GM12878 (cell line): ENCODE results near the gene KCNK4. TPM values are rescaled to one million over a fixed set of nuclear protein-coding genes. Genes with fewer than 3 reads are reported as not detected.
A peak's percentile ranks its signal among the peaks of the same experiment; 100 is the strongest.

ENCODE experiments used
- EZH2 ChIP-seq: IDR thresholded peaks from 2 replicates; pipeline ENCODE4 v1.6.1; 2012; ENCODE audit warnings: low read depth, mild to moderate bottlenecking, control low read depth, inconsistent platforms, low read length, borderline replicate concordance; ENCODE audit not compliant: control insufficient read depth
- RAD21 ChIP-seq: IDR thresholded peaks from 2 replicates; pipeline ENCODE4 v1.6.1; 2011; ENCODE audit warnings: mild to moderate bottlenecking, low read depth, low read length, moderate library complexity; ENCODE audit not compliant: insufficient read depth
- polyA plus RNA-seq, 11 experiments: library from polyadenylated mRNA; depleted of rRNA in 4 of 11; unstranded in 6 of 11; stranded (reverse) in 5 of 11; fragments of >200 nt; fragmentation: Nextera tagmentation in 4 of 11; fragmentation: Illumina TruSeq in 1 of 11; extraction: Ambion mirVana in 4 of 11; extraction: Trizol in 1 of 11; gene quantifications; 1 replicate in 1 of 11; 2 replicates in 10 of 11; pipeline versions ENCODE4 v1.2.1 to v1.2.3, GENCODE V29; 2011 to 2016; ENCODE audit warnings: inconsistent platforms in 2 of 11, missing spikeins in 2 of 11, low read depth in 1 of 11
- total RNA-seq, 4 experiments: library from RNA; depleted of rRNA in 3 of 4; stranded (reverse); fragments of >200 nt in 3 of 4; fragmentation: Illumina TruSeq in 1 of 4; extraction: Trizol in 1 of 4; gene quantifications; 2 replicates each; pipeline versions ENCODE4 v1.2.1 to v1.2.3, GENCODE V29; 2013 to 2021
- TF ChIP-seq, protein P1 (sequence below): fragments of 150-350 bp; IDR thresholded peaks from 2 replicates; pipeline ENCODE4 v1.6.1; 2016; ENCODE audit warnings: low read depth, low read length
- TF ChIP-seq, protein P2 (sequence below): fragments of 450-650 bp; IDR thresholded peaks from 2 replicates; pipeline ENCODE4 v1.6.1; 2016; ENCODE audit warnings: mild to moderate bottlenecking
- TF ChIP-seq, protein P3 (sequence below): IDR thresholded peaks from 2 replicates; pipeline ENCODE4 v1.6.1; 2012; ENCODE audit warnings: mild to moderate bottlenecking, low read depth, low read length
- TF ChIP-seq, protein P4 (sequence below): fragments of 450-650 bp; formaldehyde crosslinking; IDR thresholded peaks from 2 replicates; pipeline ENCODE4 v1.4.0; 2020; ENCODE audit warnings: mild to moderate bottlenecking, moderate library complexity
- TF ChIP-seq, protein P5 (sequence below): fragments of 450-650 bp; IDR thresholded peaks from 2 replicates; pipeline ENCODE4 v1.6.1; 2017; ENCODE audit warnings: mild to moderate bottlenecking, moderate library complexity

KCNK4 gene
- total and polyA plus RNA-seq, 10 of the 15 experiments (the other 5 are each of a cell fraction or from before 2014, with no cell fraction given), result 0.04 TPM; not detected in 9

DNA sequence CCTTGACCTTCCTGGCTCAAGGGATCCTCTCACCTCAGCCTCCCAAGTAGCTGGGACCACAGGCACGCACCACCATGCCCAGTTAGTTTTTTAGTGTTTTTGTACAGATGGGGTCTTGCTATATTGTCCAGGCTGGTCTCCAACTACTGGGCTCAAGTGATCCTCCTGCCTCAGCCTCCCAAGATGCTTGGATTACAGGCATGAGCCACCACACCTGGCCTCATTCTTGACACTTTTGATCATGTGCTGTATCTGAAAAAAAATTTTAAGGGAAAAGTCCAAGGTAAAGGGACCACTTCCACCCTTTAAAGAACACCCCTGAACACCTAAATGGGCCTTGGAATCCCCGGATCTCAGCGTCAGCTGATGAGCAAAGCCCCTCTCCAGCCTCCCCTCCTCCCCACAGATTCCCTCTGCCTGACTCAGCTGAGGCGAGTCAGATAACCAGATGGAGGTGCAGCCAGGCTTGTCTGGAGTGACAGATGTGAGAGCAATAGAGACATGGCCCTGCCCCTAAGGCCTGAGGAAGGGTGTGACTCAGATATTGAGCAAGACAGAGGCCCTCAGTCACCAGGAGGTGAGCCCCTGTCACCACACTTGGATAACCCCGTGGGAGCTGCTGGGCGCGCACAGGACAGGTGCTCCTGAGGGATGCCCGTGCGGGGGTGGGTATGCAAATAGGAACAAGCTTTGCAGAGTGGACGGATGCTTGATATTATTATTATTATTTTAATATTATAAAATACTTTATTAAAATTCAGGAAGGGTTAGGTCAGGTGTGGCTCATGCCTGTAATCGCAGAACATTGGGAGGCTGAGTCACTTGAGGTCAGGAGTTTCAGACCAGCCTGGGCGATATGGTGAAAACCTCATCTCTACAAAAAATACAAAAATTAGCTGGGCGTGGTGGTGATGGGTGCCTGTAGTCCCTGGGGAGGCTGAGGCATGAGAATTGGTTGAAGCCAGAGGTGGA, 43.9 kb downstream of the KCNK4 start (continued):
- TF ChIP-seq, protein P1, sequence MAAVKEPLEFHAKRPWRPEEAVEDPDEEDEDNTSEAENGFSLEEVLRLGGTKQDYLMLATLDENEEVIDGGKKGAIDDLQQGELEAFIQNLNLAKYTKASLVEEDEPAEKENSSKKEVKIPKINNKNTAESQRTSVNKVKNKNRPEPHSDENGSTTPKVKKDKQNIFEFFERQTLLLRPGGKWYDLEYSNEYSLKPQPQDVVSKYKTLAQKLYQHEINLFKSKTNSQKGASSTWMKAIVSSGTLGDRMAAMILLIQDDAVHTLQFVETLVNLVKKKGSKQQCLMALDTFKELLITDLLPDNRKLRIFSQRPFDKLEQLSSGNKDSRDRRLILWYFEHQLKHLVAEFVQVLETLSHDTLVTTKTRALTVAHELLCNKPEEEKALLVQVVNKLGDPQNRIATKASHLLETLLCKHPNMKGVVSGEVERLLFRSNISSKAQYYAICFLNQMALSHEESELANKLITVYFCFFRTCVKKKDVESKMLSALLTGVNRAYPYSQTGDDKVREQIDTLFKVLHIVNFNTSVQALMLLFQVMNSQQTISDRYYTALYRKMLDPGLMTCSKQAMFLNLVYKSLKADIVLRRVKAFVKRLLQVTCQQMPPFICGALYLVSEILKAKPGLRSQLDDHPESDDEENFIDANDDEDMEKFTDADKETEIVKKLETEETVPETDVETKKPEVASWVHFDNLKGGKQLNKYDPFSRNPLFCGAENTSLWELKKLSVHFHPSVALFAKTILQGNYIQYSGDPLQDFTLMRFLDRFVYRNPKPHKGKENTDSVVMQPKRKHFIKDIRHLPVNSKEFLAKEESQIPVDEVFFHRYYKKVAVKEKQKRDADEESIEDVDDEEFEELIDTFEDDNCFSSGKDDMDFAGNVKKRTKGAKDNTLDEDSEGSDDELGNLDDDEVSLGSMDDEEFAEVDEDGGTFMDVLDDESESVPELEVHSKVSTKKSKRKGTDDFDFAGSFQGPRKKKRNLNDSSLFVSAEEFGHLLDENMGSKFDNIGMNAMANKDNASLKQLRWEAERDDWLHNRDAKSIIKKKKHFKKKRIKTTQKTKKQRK, result no peak
- TF ChIP-seq, protein P2, sequence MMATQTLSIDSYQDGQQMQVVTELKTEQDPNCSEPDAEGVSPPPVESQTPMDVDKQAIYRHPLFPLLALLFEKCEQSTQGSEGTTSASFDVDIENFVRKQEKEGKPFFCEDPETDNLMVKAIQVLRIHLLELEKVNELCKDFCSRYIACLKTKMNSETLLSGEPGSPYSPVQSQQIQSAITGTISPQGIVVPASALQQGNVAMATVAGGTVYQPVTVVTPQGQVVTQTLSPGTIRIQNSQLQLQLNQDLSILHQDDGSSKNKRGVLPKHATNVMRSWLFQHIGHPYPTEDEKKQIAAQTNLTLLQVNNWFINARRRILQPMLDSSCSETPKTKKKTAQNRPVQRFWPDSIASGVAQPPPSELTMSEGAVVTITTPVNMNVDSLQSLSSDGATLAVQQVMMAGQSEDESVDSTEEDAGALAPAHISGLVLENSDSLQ, result peak; percentile 96
- no peak for TF ChIP-seq RAD21
- TF ChIP-seq EZH2, result no peak
- TF ChIP-seq, protein P3, sequence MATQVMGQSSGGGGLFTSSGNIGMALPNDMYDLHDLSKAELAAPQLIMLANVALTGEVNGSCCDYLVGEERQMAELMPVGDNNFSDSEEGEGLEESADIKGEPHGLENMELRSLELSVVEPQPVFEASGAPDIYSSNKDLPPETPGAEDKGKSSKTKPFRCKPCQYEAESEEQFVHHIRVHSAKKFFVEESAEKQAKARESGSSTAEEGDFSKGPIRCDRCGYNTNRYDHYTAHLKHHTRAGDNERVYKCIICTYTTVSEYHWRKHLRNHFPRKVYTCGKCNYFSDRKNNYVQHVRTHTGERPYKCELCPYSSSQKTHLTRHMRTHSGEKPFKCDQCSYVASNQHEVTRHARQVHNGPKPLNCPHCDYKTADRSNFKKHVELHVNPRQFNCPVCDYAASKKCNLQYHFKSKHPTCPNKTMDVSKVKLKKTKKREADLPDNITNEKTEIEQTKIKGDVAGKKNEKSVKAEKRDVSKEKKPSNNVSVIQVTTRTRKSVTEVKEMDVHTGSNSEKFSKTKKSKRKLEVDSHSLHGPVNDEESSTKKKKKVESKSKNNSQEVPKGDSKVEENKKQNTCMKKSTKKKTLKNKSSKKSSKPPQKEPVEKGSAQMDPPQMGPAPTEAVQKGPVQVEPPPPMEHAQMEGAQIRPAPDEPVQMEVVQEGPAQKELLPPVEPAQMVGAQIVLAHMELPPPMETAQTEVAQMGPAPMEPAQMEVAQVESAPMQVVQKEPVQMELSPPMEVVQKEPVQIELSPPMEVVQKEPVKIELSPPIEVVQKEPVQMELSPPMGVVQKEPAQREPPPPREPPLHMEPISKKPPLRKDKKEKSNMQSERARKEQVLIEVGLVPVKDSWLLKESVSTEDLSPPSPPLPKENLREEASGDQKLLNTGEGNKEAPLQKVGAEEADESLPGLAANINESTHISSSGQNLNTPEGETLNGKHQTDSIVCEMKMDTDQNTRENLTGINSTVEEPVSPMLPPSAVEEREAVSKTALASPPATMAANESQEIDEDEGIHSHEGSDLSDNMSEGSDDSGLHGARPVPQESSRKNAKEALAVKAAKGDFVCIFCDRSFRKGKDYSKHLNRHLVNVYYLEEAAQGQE, result no peak
- TF ChIP-seq, protein P4, sequence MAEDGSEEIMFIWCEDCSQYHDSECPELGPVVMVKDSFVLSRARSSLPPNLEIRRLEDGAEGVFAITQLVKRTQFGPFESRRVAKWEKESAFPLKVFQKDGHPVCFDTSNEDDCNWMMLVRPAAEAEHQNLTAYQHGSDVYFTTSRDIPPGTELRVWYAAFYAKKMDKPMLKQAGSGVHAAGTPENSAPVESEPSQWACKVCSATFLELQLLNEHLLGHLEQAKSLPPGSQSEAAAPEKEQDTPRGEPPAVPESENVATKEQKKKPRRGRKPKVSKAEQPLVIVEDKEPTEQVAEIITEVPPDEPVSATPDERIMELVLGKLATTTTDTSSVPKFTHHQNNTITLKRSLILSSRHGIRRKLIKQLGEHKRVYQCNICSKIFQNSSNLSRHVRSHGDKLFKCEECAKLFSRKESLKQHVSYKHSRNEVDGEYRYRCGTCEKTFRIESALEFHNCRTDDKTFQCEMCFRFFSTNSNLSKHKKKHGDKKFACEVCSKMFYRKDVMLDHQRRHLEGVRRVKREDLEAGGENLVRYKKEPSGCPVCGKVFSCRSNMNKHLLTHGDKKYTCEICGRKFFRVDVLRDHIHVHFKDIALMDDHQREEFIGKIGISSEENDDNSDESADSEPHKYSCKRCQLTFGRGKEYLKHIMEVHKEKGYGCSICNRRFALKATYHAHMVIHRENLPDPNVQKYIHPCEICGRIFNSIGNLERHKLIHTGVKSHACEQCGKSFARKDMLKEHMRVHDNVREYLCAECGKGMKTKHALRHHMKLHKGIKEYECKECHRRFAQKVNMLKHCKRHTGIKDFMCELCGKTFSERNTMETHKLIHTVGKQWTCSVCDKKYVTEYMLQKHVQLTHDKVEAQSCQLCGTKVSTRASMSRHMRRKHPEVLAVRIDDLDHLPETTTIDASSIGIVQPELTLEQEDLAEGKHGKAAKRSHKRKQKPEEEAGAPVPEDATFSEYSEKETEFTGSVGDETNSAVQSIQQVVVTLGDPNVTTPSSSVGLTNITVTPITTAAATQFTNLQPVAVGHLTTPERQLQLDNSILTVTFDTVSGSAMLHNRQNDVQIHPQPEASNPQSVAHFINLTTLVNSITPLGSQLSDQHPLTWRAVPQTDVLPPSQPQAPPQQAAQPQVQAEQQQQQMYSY (CRISPR knock-in tag), result no peak
- TF ChIP-seq, protein P5, sequence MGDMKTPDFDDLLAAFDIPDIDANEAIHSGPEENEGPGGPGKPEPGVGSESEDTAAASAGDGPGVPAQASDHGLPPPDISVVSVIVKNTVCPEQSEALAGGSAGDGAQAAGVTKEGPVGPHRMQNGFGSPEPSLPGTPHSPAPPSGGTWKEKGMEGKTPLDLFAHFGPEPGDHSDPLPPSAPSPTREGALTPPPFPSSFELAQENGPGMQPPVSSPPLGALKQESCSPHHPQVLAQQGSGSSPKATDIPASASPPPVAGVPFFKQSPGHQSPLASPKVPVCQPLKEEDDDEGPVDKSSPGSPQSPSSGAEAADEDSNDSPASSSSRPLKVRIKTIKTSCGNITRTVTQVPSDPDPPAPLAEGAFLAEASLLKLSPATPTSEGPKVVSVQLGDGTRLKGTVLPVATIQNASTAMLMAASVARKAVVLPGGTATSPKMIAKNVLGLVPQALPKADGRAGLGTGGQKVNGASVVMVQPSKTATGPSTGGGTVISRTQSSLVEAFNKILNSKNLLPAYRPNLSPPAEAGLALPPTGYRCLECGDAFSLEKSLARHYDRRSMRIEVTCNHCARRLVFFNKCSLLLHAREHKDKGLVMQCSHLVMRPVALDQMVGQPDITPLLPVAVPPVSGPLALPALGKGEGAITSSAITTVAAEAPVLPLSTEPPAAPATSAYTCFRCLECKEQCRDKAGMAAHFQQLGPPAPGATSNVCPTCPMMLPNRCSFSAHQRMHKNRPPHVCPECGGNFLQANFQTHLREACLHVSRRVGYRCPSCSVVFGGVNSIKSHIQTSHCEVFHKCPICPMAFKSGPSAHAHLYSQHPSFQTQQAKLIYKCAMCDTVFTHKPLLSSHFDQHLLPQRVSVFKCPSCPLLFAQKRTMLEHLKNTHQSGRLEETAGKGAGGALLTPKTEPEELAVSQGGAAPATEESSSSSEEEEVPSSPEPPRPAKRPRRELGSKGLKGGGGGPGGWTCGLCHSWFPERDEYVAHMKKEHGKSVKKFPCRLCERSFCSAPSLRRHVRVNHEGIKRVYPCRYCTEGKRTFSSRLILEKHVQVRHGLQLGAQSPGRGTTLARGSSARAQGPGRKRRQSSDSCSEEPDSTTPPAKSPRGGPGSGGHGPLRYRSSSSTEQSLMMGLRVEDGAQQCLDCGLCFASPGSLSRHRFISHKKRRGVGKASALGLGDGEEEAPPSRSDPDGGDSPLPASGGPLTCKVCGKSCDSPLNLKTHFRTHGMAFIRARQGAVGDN, result 0 out of 2 replicates have a peak, but pooled peaks have one; percentile 16
